ENCODE data around the gene PLA2G3.

Gene PLA2G3

DNA sequence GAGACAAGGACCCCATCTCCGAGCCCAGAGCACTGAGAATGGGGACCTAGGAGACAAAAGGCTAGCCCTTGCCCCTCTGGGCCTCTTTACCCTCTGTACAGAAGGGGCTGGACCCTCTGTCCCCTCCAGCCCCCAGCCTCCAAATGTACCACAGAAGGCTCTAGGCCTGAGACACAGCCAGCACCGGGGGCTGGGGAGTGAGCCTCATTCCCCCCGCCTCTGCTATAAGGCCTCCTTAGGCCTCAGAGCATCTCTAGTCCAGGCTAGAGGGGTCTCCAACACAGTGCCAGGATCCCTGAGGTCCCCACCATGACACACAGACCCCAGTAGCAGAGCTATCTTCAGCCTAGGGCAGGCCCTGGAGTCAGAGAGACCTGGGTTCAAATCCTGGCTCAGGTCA lies 54.4 kb downstream of the PLA2G3 start:
- no peak for DNase-seq

DNA sequence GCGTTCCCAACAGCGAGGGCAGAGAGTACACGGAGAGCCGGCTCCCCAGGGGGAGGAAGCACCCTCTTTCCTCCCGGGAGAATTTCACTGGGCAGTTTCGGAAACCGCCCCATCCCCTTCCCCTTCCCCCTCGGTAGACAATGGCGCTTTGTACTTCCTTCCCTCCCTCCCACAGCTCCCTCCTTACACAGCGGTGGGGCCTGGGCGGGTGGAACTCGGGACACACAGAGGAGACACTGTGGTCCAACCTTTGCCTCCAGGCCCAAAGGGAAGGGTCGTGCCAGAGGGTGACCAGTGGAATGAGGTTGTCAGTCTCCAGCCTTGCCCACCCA lies 54.8 kb downstream of the PLA2G3 start:
- DNase-seq = no peak

DNA sequence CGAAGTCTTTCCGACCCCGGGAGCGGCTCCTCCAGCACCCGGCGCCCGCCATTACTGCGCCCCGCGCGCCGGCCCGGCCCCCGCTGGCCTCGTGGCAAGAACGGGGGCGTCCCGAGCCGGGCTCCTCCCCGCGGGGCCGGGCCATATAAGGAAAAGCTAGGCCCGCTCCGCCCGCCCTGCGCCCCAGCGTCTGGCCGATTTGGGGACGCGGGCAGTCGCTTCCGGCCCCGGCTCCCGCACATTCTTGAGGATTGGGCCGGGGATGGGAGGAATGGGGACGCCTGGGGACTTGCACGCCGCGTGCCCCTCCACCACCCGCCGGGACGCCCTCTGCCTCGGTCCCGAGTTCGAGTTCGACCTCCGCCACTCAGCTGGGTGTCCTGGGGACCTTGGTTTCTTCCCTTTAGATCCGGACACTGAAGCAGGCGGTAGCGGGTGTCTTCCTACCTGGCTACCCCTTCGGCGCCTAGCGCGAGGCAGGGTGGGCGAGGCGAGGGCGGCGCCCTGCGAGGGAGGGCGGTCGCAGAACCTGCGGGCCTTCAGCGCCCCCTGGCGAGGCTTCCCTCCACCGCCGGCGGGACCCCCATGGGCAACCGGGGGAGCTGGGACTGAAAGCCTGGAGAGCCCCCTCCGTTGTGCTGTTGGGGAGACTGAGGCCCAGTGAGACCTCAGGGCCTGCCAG lies 55.4 kb downstream of the PLA2G3 start:
- peak; percentile 79 for DNase-seq
